MM.1S (cell line): ENCODE data around the gene NAT10.

Experiments
- DNase-seq: peaks from one replicate; pipeline ENCODE4 v3.0.0-alpha.2; 2015
- H2AFZ ChIP-seq: fragments of 300-600 bp; sonication (generic); 2 replicates; pipeline ENCODE4 v1.6.0; 2016; ENCODE audit warnings: antibody characterized with exemption, low read length
- H3F3A ChIP-seq: fragments of 300-600 bp; sonication (generic); 2 replicates; pipeline ENCODE4 v1.6.1; 2016; ENCODE audit warnings: mild to moderate bottlenecking, antibody characterized with exemption, low read length, moderate library complexity, mixed read lengths; ENCODE audit not compliant: insufficient read depth
- H3K27ac ChIP-seq: fragments of 300-600 bp; sonication (generic); 2 replicates; pipeline ENCODE4 v1.5.1; 2016; ENCODE audit warnings: mild to moderate bottlenecking, low read length
- H3K27me3 ChIP-seq: fragments of 300-600 bp; sonication (generic); replicated peaks from 2 replicates; pipeline ENCODE4 v1.6.0; 2016; ENCODE audit warnings: low read length; ENCODE audit not compliant: insufficient read depth
- H3K36me3 ChIP-seq: fragments of 300-600 bp; sonication (generic); replicated peaks from 2 replicates; pipeline ENCODE4 v1.6.1; 2016; ENCODE audit warnings: mild to moderate bottlenecking, low read length, mixed read lengths; ENCODE audit not compliant: insufficient read depth
- H3K4me1 ChIP-seq: fragments of 300-600 bp; sonication (generic); 2 replicates; pipeline ENCODE4 v1.6.1; 2016; ENCODE audit warnings: low read length, mixed read lengths
- H3K4me2 ChIP-seq: fragments of 300-600 bp; sonication (generic); 2 replicates; pipeline ENCODE4 v1.6.0; 2016; ENCODE audit warnings: low read depth, low read length
- H3K4me3 ChIP-seq: fragments of 300-600 bp; sonication (generic); 2 replicates; pipeline ENCODE4 v1.5.1; 2016; ENCODE audit warnings: low read length, mixed read lengths
- H3K79me2 ChIP-seq: fragments of 300-600 bp; sonication (generic); 2 replicates; pipeline ENCODE4 v1.6.1; 2016; ENCODE audit warnings: mixed run types, low read length, mixed read lengths
- H3K9ac ChIP-seq: fragments of 300-600 bp; sonication (generic); 2 replicates; pipeline ENCODE4 v1.6.1; 2016; ENCODE audit warnings: low read length, mixed read lengths
- H3K9me2 ChIP-seq: fragments of 300-600 bp; sonication (generic); replicated peaks from 2 replicates; pipeline ENCODE4 v1.6.1; 2016; ENCODE audit warnings: mild to moderate bottlenecking, low read length, mixed read lengths; ENCODE audit not compliant: insufficient read depth
- H3K9me3 ChIP-seq: fragments of 300-600 bp; sonication (generic); replicated peaks from 2 replicates; pipeline ENCODE4 v1.6.1; 2016; ENCODE audit warnings: mild to moderate bottlenecking, low read length, mixed read lengths; ENCODE audit not compliant: insufficient read depth
- H4K20me1 ChIP-seq: fragments of 300-600 bp; sonication (generic); 2 replicates; pipeline ENCODE4 v1.6.1; 2016; ENCODE audit warnings: mild to moderate bottlenecking, low read length, moderate library complexity, mixed read lengths; ENCODE audit not compliant: insufficient read depth
- EZH2 ChIP-seq: fragments of 300-600 bp; sonication (generic); optimal IDR thresholded peaks from 2 replicates; pipeline ENCODE3; 2017; ENCODE audit warnings: low read depth, mild to moderate bottlenecking, antibody characterized with exemption, low read length, mixed read lengths
- EZH2phosphoT487 ChIP-seq: fragments of 300-600 bp; sonication (generic); IDR thresholded peaks from 2 replicates; pipeline ENCODE4 v1.6.1; 2018; ENCODE audit warnings: antibody characterized with exemption, low read length
- TF ChIP-seq, protein P1 (sequence below): fragments of 300-600 bp; sonication (generic); IDR thresholded peaks from 2 replicates; pipeline ENCODE4 v1.5.1; 2016; ENCODE audit warnings: antibody characterized with exemption, low read length, mixed read lengths

The NAT10 gene

GRCh38 chr11:34188181-34188580 is 82.8 kb downstream of the NAT10 start:
- no peaks in the 10 kb centered on the region for H3K36me3 ChIP-seq
- no peak for DNase-seq
- no peaks in the 10 kb centered on the region for H3K9me2 ChIP-seq
- no peaks in the 10 kb centered on the region for H3K9me3 ChIP-seq
- no peak for TF ChIP-seq EZH2phosphoT487
- TF ChIP-seq, protein P1, sequence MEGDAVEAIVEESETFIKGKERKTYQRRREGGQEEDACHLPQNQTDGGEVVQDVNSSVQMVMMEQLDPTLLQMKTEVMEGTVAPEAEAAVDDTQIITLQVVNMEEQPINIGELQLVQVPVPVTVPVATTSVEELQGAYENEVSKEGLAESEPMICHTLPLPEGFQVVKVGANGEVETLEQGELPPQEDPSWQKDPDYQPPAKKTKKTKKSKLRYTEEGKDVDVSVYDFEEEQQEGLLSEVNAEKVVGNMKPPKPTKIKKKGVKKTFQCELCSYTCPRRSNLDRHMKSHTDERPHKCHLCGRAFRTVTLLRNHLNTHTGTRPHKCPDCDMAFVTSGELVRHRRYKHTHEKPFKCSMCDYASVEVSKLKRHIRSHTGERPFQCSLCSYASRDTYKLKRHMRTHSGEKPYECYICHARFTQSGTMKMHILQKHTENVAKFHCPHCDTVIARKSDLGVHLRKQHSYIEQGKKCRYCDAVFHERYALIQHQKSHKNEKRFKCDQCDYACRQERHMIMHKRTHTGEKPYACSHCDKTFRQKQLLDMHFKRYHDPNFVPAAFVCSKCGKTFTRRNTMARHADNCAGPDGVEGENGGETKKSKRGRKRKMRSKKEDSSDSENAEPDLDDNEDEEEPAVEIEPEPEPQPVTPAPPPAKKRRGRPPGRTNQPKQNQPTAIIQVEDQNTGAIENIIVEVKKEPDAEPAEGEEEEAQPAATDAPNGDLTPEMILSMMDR = no peak
- H3K27me3 ChIP-seq = no peaks in the 10 kb centered on the region
- no peak overlapping the region for H3K4me3 ChIP-seq
- 0 out of 2 replicates have a peak, but pooled peaks cover 2% of the 10 kb centered on the region for H3K4me1 ChIP-seq
- no peaks in the 10 kb centered on the region for H3K79me2 ChIP-seq
- H4K20me1 ChIP-seq = no peaks in the 10 kb centered on the region
- no peaks in the 10 kb centered on the region for H3F3A ChIP-seq
- H3K9ac ChIP-seq = no peak overlapping the region
- no peak overlapping the region for H2AFZ ChIP-seq
- no peak overlapping the region for H3K27ac ChIP-seq
- H3K4me2 ChIP-seq = no peak overlapping the region

DNA sequence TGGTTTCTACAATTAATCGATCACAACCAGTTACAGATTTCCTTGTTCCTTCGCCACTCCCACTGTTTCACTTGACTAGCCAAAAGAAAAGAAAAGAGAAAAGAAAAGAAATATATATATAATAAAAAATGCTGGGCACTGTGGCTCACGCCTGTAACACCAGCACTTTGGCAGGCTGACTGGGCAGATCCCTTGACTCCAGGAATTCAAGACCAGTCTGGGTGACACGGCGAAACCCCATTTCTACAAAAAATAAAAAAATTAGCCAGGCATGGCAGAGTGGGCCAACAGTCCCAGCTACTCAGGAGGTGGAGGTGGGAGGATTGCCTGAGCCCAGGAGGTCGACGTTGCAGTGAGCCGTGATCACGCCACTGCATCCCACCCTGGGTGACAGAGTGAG is 83.8 kb downstream of the NAT10 start:
- Histone ChIP-seq H3K4me1 (0 out of 2 replicates have a peak, but pooled peaks cover 6% of the 10 kb centered on the region), H3K79me2 (no peaks in the 10 kb centered on the region), H2AFZ (no peak overlapping the region), H3K27me3 (no peaks in the 10 kb centered on the region), H3K9me3 (no peaks in the 10 kb centered on the region), H3K36me3 (no peaks in the 10 kb centered on the region), H3K4me3 (no peak overlapping the region), H3K9me2 (no peaks in the 10 kb centered on the region), H3K4me2 (no peak overlapping the region), H3K27ac (no peak overlapping the region), H4K20me1 (no peaks in the 10 kb centered on the region), H3F3A (no peaks in the 10 kb centered on the region), H3K9ac (no peak overlapping the region)
- no peak for DNase-seq
- no peak for TF ChIP-seq EZH2phosphoT487
- TF ChIP-seq, protein P1 = no peak
- no peak for TF ChIP-seq EZH2

DNA sequence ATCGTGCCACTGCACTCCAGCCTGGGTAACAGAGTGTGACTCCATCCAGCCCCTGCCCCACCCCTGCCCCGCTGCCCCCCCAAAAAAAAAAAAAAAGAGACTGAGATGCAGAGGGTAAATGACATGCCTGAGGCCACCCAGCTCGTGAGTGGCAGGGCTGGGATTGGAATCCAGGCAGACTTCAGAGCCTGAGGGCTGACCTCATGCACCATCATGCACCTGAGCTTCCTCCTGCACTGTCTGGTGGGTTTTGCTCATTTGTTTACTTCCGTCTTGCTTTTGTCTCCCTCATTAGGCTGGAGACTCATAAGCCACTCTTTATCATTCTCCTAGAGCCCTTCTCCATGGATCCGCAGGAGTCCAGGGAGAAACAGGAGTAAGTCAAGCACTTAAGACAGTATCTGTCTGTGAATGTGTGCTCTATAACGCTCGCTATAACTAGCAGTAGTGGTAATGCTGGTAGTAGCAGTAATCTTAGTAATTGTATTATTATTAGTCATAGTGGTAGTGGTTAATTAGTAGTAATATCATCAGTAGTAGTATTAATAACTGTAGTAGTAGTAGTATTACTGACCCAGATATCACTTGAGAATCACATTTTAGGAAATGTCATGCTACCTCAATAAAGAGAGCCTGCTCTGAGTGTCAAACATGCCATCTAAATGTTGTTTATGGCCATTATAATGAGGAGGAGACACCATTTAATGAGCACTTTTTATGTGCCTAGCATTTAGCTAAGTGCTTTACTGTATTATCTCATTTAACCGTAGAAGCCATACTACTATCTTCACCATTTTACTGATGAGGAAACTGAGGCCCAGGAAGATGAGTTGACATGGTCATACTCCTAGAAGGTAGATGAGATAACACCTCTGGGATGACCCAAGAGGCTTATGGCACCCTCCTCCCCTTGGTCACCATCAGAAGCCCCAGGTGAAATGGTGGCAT is 85.0 kb downstream of the NAT10 start:
- no peak overlapping the region for H3K9ac ChIP-seq
- H3K4me2 ChIP-seq = no peak overlapping the region
- TF ChIP-seq EZH2 (no peak), EZH2phosphoT487 (no peak)
- TF ChIP-seq, protein P1 = no peak
- H3K9me3 ChIP-seq = no peaks in the 10 kb centered on the region
- no peaks in the 10 kb centered on the region for H3K9me2 ChIP-seq
- no peaks in the 10 kb centered on the region for H3K79me2 ChIP-seq
- 0 out of 2 replicates have a peak, but pooled peaks cover 6% of the 10 kb centered on the region for H3K4me1 ChIP-seq
- H2AFZ ChIP-seq = no peak overlapping the region
- H3F3A ChIP-seq = no peaks in the 10 kb centered on the region
- H3K36me3 ChIP-seq = no peaks in the 10 kb centered on the region
- H3K27ac ChIP-seq = no peak overlapping the region
- no peaks in the 10 kb centered on the region for H4K20me1 ChIP-seq
- no peak overlapping the region for H3K4me3 ChIP-seq
- no peak for DNase-seq
- H3K27me3 ChIP-seq = no peaks in the 10 kb centered on the region
